Keratinocyte (primary cell): ENCODE measurements around the gene ANO2.
A peak's percentile ranks its signal among the peaks of the same experiment; 100 is the strongest.

Source experiments
- EZH2 ChIP-seq: IDR thresholded peaks from one replicate; pipeline ENCODE4 v1.6.1; 2012; ENCODE audit warnings: inconsistent platforms, mild to moderate bottlenecking, low read length, moderate library complexity
- TF ChIP-seq, protein P1 (sequence below), 3 experiments: IDR thresholded peaks in 1 of 3; conservative IDR thresholded peaks in 1 of 3; optimal IDR thresholded peaks in 1 of 3; 2 replicates in 2 of 3; 3 replicates in 1 of 3; pipeline versions ENCODE3 to v1.5.1; 2011; ENCODE audit warnings: low read length in 3 of 3, mild to moderate bottlenecking in 3 of 3, moderate library complexity in 2 of 3, control low read depth in 1 of 3, inconsistent platforms in 1 of 3; ENCODE audit not compliant: insufficient read depth in 2 of 3; ENCODE audit errors: extremely low read depth in 1 of 3

DNA sequence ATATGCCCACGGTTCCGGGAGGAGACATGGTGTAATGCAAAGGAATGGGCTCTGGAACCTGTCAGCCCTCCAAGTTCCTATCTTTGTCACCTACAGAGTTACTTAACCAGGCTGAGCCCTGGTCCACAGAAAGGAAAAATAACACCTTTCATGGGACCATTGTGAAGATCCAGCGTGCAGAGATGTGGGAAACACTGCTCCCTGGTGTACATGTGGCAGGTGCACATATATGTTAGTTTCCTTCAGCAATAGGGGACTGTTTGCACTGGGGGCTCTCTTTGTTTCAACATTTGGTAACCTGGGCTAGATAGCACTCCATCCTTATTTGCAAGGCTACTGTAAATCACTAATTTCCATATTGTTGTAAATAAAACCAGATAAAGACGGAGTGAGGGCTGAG lies 72.3 kb downstream of the ANO2 start:
- TF ChIP-seq, protein P1, sequence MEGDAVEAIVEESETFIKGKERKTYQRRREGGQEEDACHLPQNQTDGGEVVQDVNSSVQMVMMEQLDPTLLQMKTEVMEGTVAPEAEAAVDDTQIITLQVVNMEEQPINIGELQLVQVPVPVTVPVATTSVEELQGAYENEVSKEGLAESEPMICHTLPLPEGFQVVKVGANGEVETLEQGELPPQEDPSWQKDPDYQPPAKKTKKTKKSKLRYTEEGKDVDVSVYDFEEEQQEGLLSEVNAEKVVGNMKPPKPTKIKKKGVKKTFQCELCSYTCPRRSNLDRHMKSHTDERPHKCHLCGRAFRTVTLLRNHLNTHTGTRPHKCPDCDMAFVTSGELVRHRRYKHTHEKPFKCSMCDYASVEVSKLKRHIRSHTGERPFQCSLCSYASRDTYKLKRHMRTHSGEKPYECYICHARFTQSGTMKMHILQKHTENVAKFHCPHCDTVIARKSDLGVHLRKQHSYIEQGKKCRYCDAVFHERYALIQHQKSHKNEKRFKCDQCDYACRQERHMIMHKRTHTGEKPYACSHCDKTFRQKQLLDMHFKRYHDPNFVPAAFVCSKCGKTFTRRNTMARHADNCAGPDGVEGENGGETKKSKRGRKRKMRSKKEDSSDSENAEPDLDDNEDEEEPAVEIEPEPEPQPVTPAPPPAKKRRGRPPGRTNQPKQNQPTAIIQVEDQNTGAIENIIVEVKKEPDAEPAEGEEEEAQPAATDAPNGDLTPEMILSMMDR (optimal IDR thresholded peaks at IDR 0.05 in 1 of 3, IDR thresholded peaks at IDR 0.05 in 1 of 3, conservative IDR thresholded peaks at IDR 0.05 in 1 of 3; ENCODE audit: extremely low read depth in 1 of 3, insufficient read depth in 2 of 3, low read length in 3 of 3), result peak; percentile 19 to 50 (median 39)
- no peak for TF ChIP-seq EZH2
